ENCODE results near the gene PTPRG. TPM values are rescaled to one million over a fixed set of nuclear protein-coding genes. Genes with fewer than 3 reads are reported as not detected.
"Not testable (repeated sequence)": the region's sequence is repeated elsewhere in the genome, so short reads cannot be mapped to it uniquely, and the experiment has no call there.

PTPRG gene
- total and polyA plus RNA-seq, 2 experiments from 2014 or later = 11.5 to 39.6 TPM

GRCh38 chr3:61704807-61705206 lies 143.4 kb downstream of the PTPRG start:
- no peaks in the 10 kb centered on the region for H3K9me2 ChIP-seq (ENCODE audit: insufficient read depth)
- H3K9ac ChIP-seq = no peak overlapping the region
- no peaks in the 10 kb centered on the region for H3K36me3 ChIP-seq (ENCODE audit: low read depth)
- no peaks in the 10 kb centered on the region for H4K20me1 ChIP-seq (ENCODE audit: insufficient read depth)
- no peak for DNase-seq
- no peak overlapping the region for H2AFZ ChIP-seq
- no peaks in the 10 kb centered on the region for H3K9me3 ChIP-seq (ENCODE audit: low read depth)
- no peak overlapping the region for H3K4me2 ChIP-seq (ENCODE audit: unreplicated experiment)
- in situ Hi-C loops (cut with MboI) = no loop called here
- TF ChIP-seq EZH2phosphoT487 (IDR thresholded peaks at IDR 0.05; ENCODE audit: insufficient read depth, low read depth) = no peak
- TF ChIP-seq EZH2 (IDR thresholded peaks at IDR 0.05; ENCODE audit: insufficient read depth, poor library complexity, severe bottlenecking) = no peak
- no peaks in the 10 kb centered on the region for H3K4me1 ChIP-seq (ENCODE audit: insufficient read depth)
- no peaks in the 10 kb centered on the region for H3F3A ChIP-seq (ENCODE audit: insufficient read depth)
- H3K27me3 ChIP-seq (replicated peaks; ENCODE audit: insufficient read depth) = no peaks in the 10 kb centered on the region
- no peak overlapping the region for H3K4me3 ChIP-seq
- H3K79me2 ChIP-seq (ENCODE audit: insufficient read depth) = peaks cover 25% of the 10 kb centered on the region
- no peak overlapping the region for H3K27ac ChIP-seq
- WGBS, 2 experiments (ENCODE audit: low coverage in 1 of 2, low lambda C conversion rate in 2 of 2, missing lambda C conversion rate in 2 of 2) = 84 to 86% methylated on average over 2 of the region's 2 CpGs

GRCh38 chr3:61707492-61707891 lies 146.1 kb downstream of the PTPRG start:
- TF ChIP-seq EZH2phosphoT487 (IDR thresholded peaks at IDR 0.05; ENCODE audit: insufficient read depth, low read depth) = no peak
- TF ChIP-seq EZH2 (IDR thresholded peaks at IDR 0.05; ENCODE audit: insufficient read depth, poor library complexity, severe bottlenecking) = no peak
- H3K4me1 ChIP-seq (ENCODE audit: insufficient read depth) = no peaks in the 10 kb centered on the region
- no peak for DNase-seq
- no peak overlapping the region for H3K27ac ChIP-seq
- H3K9me2 ChIP-seq (ENCODE audit: insufficient read depth) = no peaks in the 10 kb centered on the region
- no peaks in the 10 kb centered on the region for H3K36me3 ChIP-seq (ENCODE audit: low read depth)
- WGBS, 2 experiments (ENCODE audit: low coverage in 1 of 2, low lambda C conversion rate in 2 of 2, missing lambda C conversion rate in 2 of 2) = 100% methylated on average over 1 of the region's 1 CpG
- peaks cover 41% of the 10 kb centered on the region for H3K79me2 ChIP-seq (ENCODE audit: insufficient read depth)
- H3F3A ChIP-seq (ENCODE audit: insufficient read depth) = no peaks in the 10 kb centered on the region
- H3K4me2 ChIP-seq (ENCODE audit: unreplicated experiment) = no peak overlapping the region
- H3K9ac ChIP-seq = no peak overlapping the region
- no peak overlapping the region for H2AFZ ChIP-seq
- H3K9me3 ChIP-seq (ENCODE audit: low read depth) = no peaks in the 10 kb centered on the region
- in situ Hi-C loops (cut with MboI) = no loop called here
- no peaks in the 10 kb centered on the region for H4K20me1 ChIP-seq (ENCODE audit: insufficient read depth)
- H3K27me3 ChIP-seq (replicated peaks; ENCODE audit: insufficient read depth) = no peaks in the 10 kb centered on the region
- H3K4me3 ChIP-seq = no peak overlapping the region

- H3K9me3 ChIP-seq (ENCODE audit: low read depth); in situ Hi-C loops (cut with MboI); H2AFZ ChIP-seq; H3K27me3 ChIP-seq (replicated peaks; ENCODE audit: insufficient read depth); H3K4me1 ChIP-seq (ENCODE audit: insufficient read depth); DNase-seq; H3K9me2 ChIP-seq (ENCODE audit: insufficient read depth); H3K9ac ChIP-seq; H3K4me2 ChIP-seq (ENCODE audit: unreplicated experiment); H4K20me1 ChIP-seq (ENCODE audit: insufficient read depth); H3K4me3 ChIP-seq; H3K27ac ChIP-seq; H3K36me3 ChIP-seq (ENCODE audit: low read depth); H3F3A ChIP-seq (ENCODE audit: insufficient read depth): not testable (repeated sequence)
- 96 to 97% methylated on average over 3 of the region's 3 CpGs for WGBS, 2 experiments (ENCODE audit: low coverage in 1 of 2, low lambda C conversion rate in 2 of 2, missing lambda C conversion rate in 2 of 2)
- peaks cover 51% of the 10 kb centered on the region for H3K79me2 ChIP-seq (ENCODE audit: insufficient read depth)
Observed at GRCh38 chr3:61710920-61711319, 149.5 kb downstream of the PTPRG start.

GRCh38 chr3:61714225-61714624 lies 152.9 kb downstream of the PTPRG start:
- Histone ChIP-seq H3K4me1 (ENCODE audit: insufficient read depth) (no peaks in the 10 kb centered on the region), H3K9me2 (ENCODE audit: insufficient read depth) (no peaks in the 10 kb centered on the region), H3F3A (ENCODE audit: insufficient read depth) (no peaks in the 10 kb centered on the region), H3K9me3 (ENCODE audit: low read depth) (no peaks in the 10 kb centered on the region), H3K9ac (no peak overlapping the region), H3K4me3 (no peak overlapping the region), H3K27ac (no peak overlapping the region), H3K4me2 (ENCODE audit: unreplicated experiment) (no peak overlapping the region), H3K79me2 (ENCODE audit: insufficient read depth) (peaks cover 60% of the 10 kb centered on the region), H2AFZ (no peak overlapping the region), H3K36me3 (ENCODE audit: low read depth) (no peaks in the 10 kb centered on the region), H4K20me1 (ENCODE audit: insufficient read depth) (no peaks in the 10 kb centered on the region), H3K27me3 (replicated peaks; ENCODE audit: insufficient read depth) (no peaks in the 10 kb centered on the region)
- no peak for DNase-seq
- 96 to 97% methylated on average over 4 of the region's 4 CpGs for WGBS, 2 experiments (ENCODE audit: low coverage in 1 of 2, low lambda C conversion rate in 2 of 2, missing lambda C conversion rate in 2 of 2)
- TF ChIP-seq EZH2phosphoT487 (IDR thresholded peaks at IDR 0.05; ENCODE audit: insufficient read depth, low read depth) (no peak), EZH2 (IDR thresholded peaks at IDR 0.05; ENCODE audit: insufficient read depth, poor library complexity, severe bottlenecking) (no peak)
- in situ Hi-C loops (cut with MboI) = no loop called here

GRCh38 chr3:61715886-61716527 lies 154.6 kb downstream of the PTPRG start:
- TF ChIP-seq EZH2 (IDR thresholded peaks at IDR 0.05; ENCODE audit: insufficient read depth, poor library complexity, severe bottlenecking) (no peak), EZH2phosphoT487 (IDR thresholded peaks at IDR 0.05; ENCODE audit: insufficient read depth, low read depth) (no peak)
- WGBS, 2 experiments (ENCODE audit: low coverage in 1 of 2, low lambda C conversion rate in 2 of 2, missing lambda C conversion rate in 2 of 2) = 93 to 96% methylated on average over 4 of the region's 4 CpGs
- H3K4me1 ChIP-seq (ENCODE audit: insufficient read depth) = no peaks in the 10 kb centered on the region
- no peaks in the 10 kb centered on the region for H3K9me3 ChIP-seq (ENCODE audit: low read depth)
- no peak overlapping the region for H3K9ac ChIP-seq
- no peaks in the 10 kb centered on the region for H3F3A ChIP-seq (ENCODE audit: insufficient read depth)
- in situ Hi-C loops (cut with MboI) = no loop called here
- no peaks in the 10 kb centered on the region for H3K36me3 ChIP-seq (ENCODE audit: low read depth)
- no peak overlapping the region for H3K4me3 ChIP-seq
- peaks cover 3% of the 10 kb centered on the region; the same call in 1 of the 2 replicates for H3K9me2 ChIP-seq (ENCODE audit: insufficient read depth)
- H3K79me2 ChIP-seq (ENCODE audit: insufficient read depth) = peaks cover 64% of the 10 kb centered on the region
- H3K27me3 ChIP-seq (replicated peaks; ENCODE audit: insufficient read depth) = no peaks in the 10 kb centered on the region
- no peak overlapping the region for H3K4me2 ChIP-seq (ENCODE audit: unreplicated experiment)
- H2AFZ ChIP-seq = no peak overlapping the region
- no peak overlapping the region for H3K27ac ChIP-seq
- no peak for DNase-seq
- H4K20me1 ChIP-seq (ENCODE audit: insufficient read depth) = no peaks in the 10 kb centered on the region; the same call in 1 of the 2 replicates

- H3K9me3 ChIP-seq (ENCODE audit: low read depth); H3K4me2 ChIP-seq (ENCODE audit: unreplicated experiment); H2AFZ ChIP-seq; H4K20me1 ChIP-seq (ENCODE audit: insufficient read depth); H3F3A ChIP-seq (ENCODE audit: insufficient read depth); H3K9ac ChIP-seq; DNase-seq; H3K27ac ChIP-seq; in situ Hi-C loops (cut with MboI); H3K4me1 ChIP-seq (ENCODE audit: insufficient read depth); H3K36me3 ChIP-seq (ENCODE audit: low read depth); H3K9me2 ChIP-seq (ENCODE audit: insufficient read depth); H3K4me3 ChIP-seq; H3K27me3 ChIP-seq (replicated peaks; ENCODE audit: insufficient read depth): not testable (repeated sequence)
- peaks cover 66% of the 10 kb centered on the region for H3K79me2 ChIP-seq (ENCODE audit: insufficient read depth)
- WGBS, 2 experiments (ENCODE audit: low coverage in 1 of 2, low lambda C conversion rate in 2 of 2, missing lambda C conversion rate in 2 of 2) = 84 to 88% methylated on average over 8 of the region's 8 CpGs
Observed at GRCh38 chr3:61716693-61717092, 155.3 kb downstream of the PTPRG start.

All from GM23248 (cell line).